A673 (cell line): ENCODE results near the gene CDKL5.

Experiments
- CTCF ChIP-seq: fragments of 300-800, 200-600 bp; sonication (generic); conservative IDR thresholded peaks from 2 replicates; pipeline ENCODE4 v1.5.1; 2017; ENCODE audit warnings: low read depth, mild to moderate bottlenecking, antibody characterized with exemption, low read length, moderate library complexity, mixed read lengths
- EZH2 ChIP-seq: fragments of 200-600 bp; sonication (generic); IDR thresholded peaks from 2 replicates; pipeline ENCODE4 v1.6.1; 2017; ENCODE audit warnings: borderline replicate concordance, low read depth, mild to moderate bottlenecking, mixed read lengths, antibody characterized with exemption, low read length; ENCODE audit not compliant: poor library complexity, severe bottlenecking

- TF ChIP-seq CTCF (no peak), EZH2 (no peak)
These were observed 217.8 kb downstream of the CDKL5 start for GRCh38 chrX:18643243-18643642.
